Smooth muscle cell (in vitro differentiated cells): ENCODE results near the gene EIF5A2. TPM values are rescaled to one million over a fixed set of nuclear protein-coding genes. Genes with fewer than 3 reads are reported as not detected.

Experiments used
- DNase-seq: peaks from one replicate; lab custom pipeline; 2025; ENCODE audit not compliant: unreplicated experiment; lab: John Stamatoyannopoulos, UW
- H2AFZ ChIP-seq: fragments of 200-600 bp; sonication (generic); 2 replicates; pipeline ENCODE4 v1.6.0; 2016; ENCODE audit warnings: antibody characterized with exemption, low read depth, mild to moderate bottlenecking
- H3F3A ChIP-seq: fragments of 200-600 bp; sonication (generic); 2 replicates; pipeline ENCODE4 v1.6.0; 2017; ENCODE audit warnings: antibody characterized with exemption, low read depth
- H3K27ac ChIP-seq: fragments of 200-600 bp; sonication (generic); 2 replicates; pipeline ENCODE4 v1.5.1; 2016; ENCODE audit warnings: low read depth, mild to moderate bottlenecking
- H3K27me3 ChIP-seq: fragments of 200-600 bp; sonication (generic); 2 replicates; pipeline ENCODE4 v1.6.1; 2016; ENCODE audit warnings: low read depth, mild to moderate bottlenecking
- H3K36me3 ChIP-seq: fragments of 200-600 bp; sonication (generic); 2 replicates; pipeline ENCODE4 v1.5.1; 2016; ENCODE audit warnings: low read depth
- H3K4me1 ChIP-seq: fragments of 200-600 bp; sonication (generic); 2 replicates; pipeline ENCODE4 v1.5.1; 2016; ENCODE audit warnings: low read depth
- H3K4me2 ChIP-seq: fragments of 200-600 bp; sonication (generic); 2 replicates; pipeline ENCODE4 v1.6.0; 2016; ENCODE audit warnings: mild to moderate bottlenecking
- H3K4me3 ChIP-seq: fragments of 200-600 bp; sonication (generic); 2 replicates; pipeline ENCODE4 v1.5.1; 2016; ENCODE audit warnings: mild to moderate bottlenecking
- H3K79me2 ChIP-seq: fragments of 200-600 bp; sonication (generic); 2 replicates; pipeline ENCODE4 v1.6.0; 2016; ENCODE audit warnings: low read depth, mild to moderate bottlenecking
- H3K9ac ChIP-seq: fragments of 200-600 bp; sonication (generic); 2 replicates; pipeline ENCODE4 v1.6.0; 2016; ENCODE audit warnings: low read depth
- H3K9me3 ChIP-seq: fragments of 200-600 bp; sonication (generic); replicated peaks from 2 replicates; pipeline ENCODE4 v1.5.1; 2016; ENCODE audit warnings: low read depth
- H4K20me1 ChIP-seq: fragments of 200-600 bp; sonication (generic); 2 replicates; pipeline ENCODE4 v1.6.0; 2016; ENCODE audit warnings: low read depth
- CTCF ChIP-seq: fragments of 200-600 bp; sonication (generic); IDR thresholded peaks from 2 replicates; pipeline ENCODE4 v1.5.1; 2017; ENCODE audit warnings: borderline replicate concordance, mild to moderate bottlenecking, antibody characterized with exemption; ENCODE audit not compliant: insufficient read depth, poor library complexity, severe bottlenecking
- WGBS: methylation state at CpG from one replicate; pipeline ENCODE4 v1.1.7; 2016; ENCODE audit warnings: low lambda C conversion rate; 5-methylcytosine and 5-hydroxymethylcytosine counted together
- polyA plus RNA-seq: library from polyadenylated mRNA; unstranded; fragments of >200 nt; fragmentation: Nextera tagmentation; extraction: Ambion mirVana; gene quantifications from 2 replicates; pipeline ENCODE4 v1.2.1, GENCODE V29; 2016
- total RNA-seq: library from RNA; depleted of rRNA; stranded (reverse); fragments of >200 nt; gene quantifications from 2 replicates; pipeline ENCODE4 v1.2.3, GENCODE V29; 2014

EIF5A2 gene
- total and polyA plus RNA-seq, 2 experiments from 2014 or later = 5.8 to 6.8 TPM

DNA sequence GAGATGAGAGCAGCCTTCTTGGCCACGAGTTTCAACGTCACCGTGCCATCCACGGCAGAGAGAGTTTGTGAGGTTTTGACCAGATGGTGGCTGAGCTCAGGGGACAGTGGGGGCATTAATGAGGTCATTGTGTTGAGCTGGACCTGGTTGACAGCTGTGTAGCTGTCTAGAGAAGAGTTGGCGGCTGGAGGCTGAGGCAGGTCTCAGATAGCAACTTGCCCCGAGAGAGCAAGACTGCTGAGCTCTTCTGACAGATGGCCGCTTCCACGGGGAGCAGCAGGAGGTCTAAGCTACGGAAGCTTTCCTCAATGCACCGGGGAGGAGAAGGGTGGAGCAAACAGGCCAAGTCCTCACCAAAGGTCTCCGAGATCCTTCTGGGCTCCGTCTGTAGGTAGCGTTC, 44.8 kb upstream of the EIF5A2 start:
- H3K9me3 ChIP-seq = no peaks in the 10 kb centered on the region
- no peak overlapping the region for H2AFZ ChIP-seq
- no peaks in the 10 kb centered on the region for H3K36me3 ChIP-seq
- H3K9ac ChIP-seq = no peak overlapping the region
- WGBS = 94% methylated on average over 13 of the region's 13 CpGs
- H3K4me1 ChIP-seq = no peaks in the 10 kb centered on the region
- no peak overlapping the region for H3K4me3 ChIP-seq
- H3K27me3 ChIP-seq = no peaks in the 10 kb centered on the region
- H4K20me1 ChIP-seq = no peaks in the 10 kb centered on the region
- no peaks in the 10 kb centered on the region for H3K79me2 ChIP-seq
- no peak overlapping the region for H3K4me2 ChIP-seq
- H3K27ac ChIP-seq = no peak overlapping the region
- no peaks in the 10 kb centered on the region for H3F3A ChIP-seq
- TF ChIP-seq CTCF = no peak
- no peak for DNase-seq

- 79% methylated on average over 2 of the region's 2 CpGs for WGBS
Observed at GRCh38 chr3:170949211-170949610, 40.8 kb upstream of the EIF5A2 start.

DNA sequence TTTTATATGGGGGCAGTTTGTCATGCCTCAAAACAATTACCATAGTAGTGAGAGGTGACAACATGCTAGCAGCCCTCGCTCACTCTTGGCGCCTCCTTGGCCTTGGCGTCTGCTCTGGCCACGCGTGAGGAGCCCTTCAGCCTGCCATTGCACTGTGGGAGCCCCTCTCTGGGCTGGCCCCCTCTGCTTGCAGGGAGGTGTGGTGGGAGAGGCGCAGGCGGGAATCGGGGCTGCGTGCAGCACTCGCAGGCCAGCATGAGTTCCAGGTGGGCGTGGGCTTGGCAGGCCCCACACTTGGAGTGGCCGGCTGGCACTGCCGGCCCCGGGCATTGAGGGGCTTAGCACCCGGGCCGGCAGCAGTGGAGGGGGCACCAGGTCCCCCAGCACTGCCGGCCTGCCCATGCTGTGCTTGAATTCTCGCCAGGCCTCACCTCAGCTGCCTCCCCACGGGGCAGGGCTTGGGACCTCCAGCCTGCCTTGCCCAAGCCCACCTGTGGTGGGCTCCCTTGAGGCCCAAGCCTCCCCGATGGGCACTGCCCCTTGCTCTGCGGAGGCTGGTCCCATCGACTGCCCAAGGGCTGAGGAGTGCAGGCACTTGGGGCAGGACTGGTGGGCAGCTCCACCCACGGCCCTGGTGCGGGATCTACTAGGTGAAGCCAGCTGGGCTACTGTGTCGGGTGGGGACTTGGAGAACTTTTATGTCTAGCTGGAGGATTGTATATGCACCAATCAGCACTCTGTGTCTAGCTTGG, 38.8 kb upstream of the EIF5A2 start:
- no peak for TF ChIP-seq CTCF
- no peaks in the 10 kb centered on the region for H3K36me3 ChIP-seq
- 99% methylated on average over 14 of the region's 25 CpGs for WGBS

More at GRCh38 chr3:170949211-170949610, 40.8 kb upstream of the EIF5A2 start:
- no peaks in the 10 kb centered on the region for H3K36me3 ChIP-seq
- no peaks in the 10 kb centered on the region for H3K9me3 ChIP-seq
- H3K27me3 ChIP-seq = no peaks in the 10 kb centered on the region
- H3K4me2 ChIP-seq = no peak overlapping the region
- no peaks in the 10 kb centered on the region for H3F3A ChIP-seq
- TF ChIP-seq CTCF = no peak
- no peak for DNase-seq
- H2AFZ ChIP-seq = no peak overlapping the region
- H3K27ac ChIP-seq = no peak overlapping the region
- no peaks in the 10 kb centered on the region for H3K4me1 ChIP-seq
- no peaks in the 10 kb centered on the region for H3K79me2 ChIP-seq
- no peak overlapping the region for H3K4me3 ChIP-seq
- no peaks in the 10 kb centered on the region for H4K20me1 ChIP-seq
- no peak overlapping the region for H3K9ac ChIP-seq

GRCh38 chr3:170942011-170942410, 33.6 kb upstream of the EIF5A2 start:
- DNase-seq = no peak
- Histone ChIP-seq H3K4me1 (no peaks in the 10 kb centered on the region), H3K4me2 (no peak overlapping the region), H3K4me3 (no peak overlapping the region), H3K79me2 (no peaks in the 10 kb centered on the region), H4K20me1 (no peaks in the 10 kb centered on the region), H3F3A (no peaks in the 10 kb centered on the region), H2AFZ (no peak overlapping the region), H3K27me3 (no peaks in the 10 kb centered on the region), H3K9ac (no peak overlapping the region), H3K27ac (no peak overlapping the region), H3K36me3 (no peaks in the 10 kb centered on the region), H3K9me3 (peaks cover 4% of the 10 kb centered on the region)
- TF ChIP-seq CTCF = no peak

More for the DNA sequence above, 38.8 kb upstream of the EIF5A2 start:
- no peak overlapping the region for H3K27ac ChIP-seq
- H2AFZ ChIP-seq = no peak overlapping the region
- no peaks in the 10 kb centered on the region for H3F3A ChIP-seq
- no peaks in the 10 kb centered on the region for H3K79me2 ChIP-seq
- H4K20me1 ChIP-seq = no peaks in the 10 kb centered on the region
- no peak overlapping the region for H3K4me2 ChIP-seq
- no peak overlapping the region for H3K9ac ChIP-seq
- H3K4me1 ChIP-seq = no peaks in the 10 kb centered on the region
- H3K9me3 ChIP-seq = no peaks in the 10 kb centered on the region
- DNase-seq = no peak
- H3K4me3 ChIP-seq = no peak overlapping the region
- no peaks in the 10 kb centered on the region for H3K27me3 ChIP-seq
